PC-9 (cell line): ENCODE data around the gene RBM17. TPM values are rescaled to one million over a fixed set of nuclear protein-coding genes. Genes with fewer than 3 reads are reported as not detected.
"Not testable (repeated sequence)": the region's sequence is repeated elsewhere in the genome, so short reads cannot be mapped to it uniquely, and the experiment has no call there.

Source experiments
- BruUV-seq: library from RNA; stranded (reverse); fragments of 400-500 nt; replicated peaks from 2 replicates; lab custom pipeline; 2021; lab: Mats Ljungman, UMichigan
- CTCF ChIA-PET: fragments of 300-600 bp; sonication (Branson Sonifier 250); formaldehyde crosslinking; loops from one replicate; lab custom pipeline; 2022; ENCODE audit warnings: antibody characterized with exemption; lab: Charles Lee
- POLR2A ChIA-PET: fragments of 300-600 bp; sonication (Branson Sonifier 250); formaldehyde crosslinking; loops from one replicate; lab custom pipeline; 2022; ENCODE audit warnings: antibody characterized with exemption; ENCODE audit not compliant: unreplicated experiment; lab: Charles Lee
- DNase-seq, 2 experiments: peaks; one replicate each; pipeline versions ENCODE4 v3.0.0 to v3.0.0-alpha.2; 2015 to 2022; ENCODE audit warnings: mixed read lengths in 1 of 2
- H2AFZ ChIP-seq: fragments of 200-600 bp; sonication (generic); 2 replicates; pipeline ENCODE4 v1.8.1; 2017; ENCODE audit warnings: antibody characterized with exemption
- H3F3A ChIP-seq: fragments of 200-600 bp; sonication (generic); 2 replicates; pipeline ENCODE4 v1.8.1; 2017; ENCODE audit warnings: antibody characterized with exemption, mild to moderate bottlenecking, low read depth; ENCODE audit not compliant: insufficient read depth
- H3K27ac ChIP-seq: fragments of 200-600 bp; sonication (generic); 2 replicates; pipeline ENCODE4 v1.6.1; 2016; ENCODE audit warnings: mixed run types
- H3K27me3 ChIP-seq: fragments of 200-600 bp; sonication (generic); 2 replicates; pipeline ENCODE4 v1.6.1; 2016; ENCODE audit warnings: low read depth, mixed run types; ENCODE audit not compliant: insufficient read depth
- H3K36me3 ChIP-seq: fragments of 200-600 bp; sonication (generic); 2 replicates; pipeline ENCODE4 v1.6.1; 2016; ENCODE audit warnings: low read depth, mixed run types
- H3K4me1 ChIP-seq: fragments of 200-600 bp; sonication (generic); replicated peaks from 2 replicates; pipeline ENCODE4 v1.6.1; 2016; ENCODE audit warnings: mixed run types; ENCODE audit not compliant: insufficient read depth
- H3K4me2 ChIP-seq: fragments of 200-600 bp; sonication (generic); 2 replicates; pipeline ENCODE4 v1.6.1; 2017; ENCODE audit warnings: mixed run types
- H3K4me3 ChIP-seq: fragments of 200-600 bp; sonication (generic); 2 replicates; pipeline ENCODE4 v1.6.1; 2016; ENCODE audit warnings: mixed run types
- H3K79me2 ChIP-seq: fragments of 200-600 bp; sonication (generic); 2 replicates; pipeline ENCODE4 v1.6.1; 2017; ENCODE audit warnings: low read depth, mixed run types
- H3K9me2 ChIP-seq: fragments of 200-600 bp; sonication (generic); 2 replicates; pipeline ENCODE4 v1.8.1; 2017; ENCODE audit warnings: mild to moderate bottlenecking; ENCODE audit not compliant: insufficient read depth
- H3K9me3 ChIP-seq: fragments of 200-600 bp; sonication (generic); 2 replicates; pipeline ENCODE4 v1.8.1; 2016; ENCODE audit warnings: low read depth; ENCODE audit not compliant: insufficient read depth
- H4K20me1 ChIP-seq: fragments of 200-600 bp; sonication (generic); 2 replicates; pipeline ENCODE4 v1.8.1; 2017; ENCODE audit not compliant: insufficient read depth
- CTCF ChIP-seq: fragments of 200-600 bp; sonication (generic); conservative IDR thresholded peaks from 2 replicates; pipeline ENCODE4 v1.6.1; 2017; ENCODE audit warnings: mixed run types, antibody characterized with exemption, mild to moderate bottlenecking, moderate library complexity
- EZH2 ChIP-seq: fragments of 200-600 bp; sonication (generic); IDR thresholded peaks from 2 replicates; pipeline ENCODE4 v1.8.0; 2017; ENCODE audit warnings: antibody characterized with exemption, low read depth
- intact Hi-C: fragments of 100-400 bp; cut with micrococcal nuclease; formaldehyde crosslinking; loops from one replicate; pipeline ENCODE4 v1.10.0; 2022; ENCODE audit not compliant: unreplicated experiment
- total RNA-seq: library from RNA; stranded (reverse); gene quantifications from 2 replicates; pipeline ENCODE4 v1.2.3, GENCODE V29; 2021

RBM17 gene
- total RNA-seq, 1 experiment from 2014 or later: 131 TPM

- intact Hi-C loops: no loop called here
- no peaks in the 10 kb centered on the region for H3K4me1 ChIP-seq
- TF ChIP-seq CTCF: no peak
- TF ChIP-seq EZH2: no peak
- H3K79me2 ChIP-seq: no peaks in the 10 kb centered on the region
- no peak overlapping the region for H3K27ac ChIP-seq
- CTCF ChIA-PET: no interaction called here
- BruUV-seq: no TSS peak
- no peak overlapping the region for H3K4me2 ChIP-seq
- H3K36me3 ChIP-seq: no peaks in the 10 kb centered on the region
- no peaks in the 10 kb centered on the region for H3F3A ChIP-seq
- H3K4me3 ChIP-seq: no peak overlapping the region
- H3K9me2 ChIP-seq: no peaks in the 10 kb centered on the region
- H4K20me1 ChIP-seq: no peaks in the 10 kb centered on the region
- no peaks in the 10 kb centered on the region for H3K27me3 ChIP-seq
- POLR2A ChIA-PET: interaction anchor here (0.6 kb wide), 1 partner anchor 76 kb away, joined by 3 read pairs; no protein-coding TSS in a partner anchor
- DNase-seq: no peak
- no peak overlapping the region for H2AFZ ChIP-seq
- no peaks in the 10 kb centered on the region for H3K9me3 ChIP-seq
Observed at GRCh38 chr10:6064119-6064518, 24.7 kb upstream of the RBM17 start.

- H3F3A ChIP-seq, H3K27me3 ChIP-seq, CTCF ChIA-PET, H3K27ac ChIP-seq, H2AFZ ChIP-seq, POLR2A ChIA-PET, H3K79me2 ChIP-seq, H3K4me3 ChIP-seq, H3K36me3 ChIP-seq, intact Hi-C loops, H4K20me1 ChIP-seq, BruUV-seq, H3K4me2 ChIP-seq, H3K9me2 ChIP-seq, H3K9me3 ChIP-seq, DNase-seq, H3K4me1 ChIP-seq: not testable (repeated sequence)
Observed at GRCh38 chr10:6064726-6065125, 24.1 kb upstream of the RBM17 start.

GRCh38 chr10:6065406-6065805 lies 23.4 kb upstream of the RBM17 start:
- BruUV-seq: no TSS peak
- Histone ChIP-seq H3K27me3 (no peaks in the 10 kb centered on the region), H3K9me3 (no peaks in the 10 kb centered on the region), H3F3A (no peaks in the 10 kb centered on the region), H3K4me1 (no peaks in the 10 kb centered on the region), H3K9me2 (no peaks in the 10 kb centered on the region), H4K20me1 (no peaks in the 10 kb centered on the region), H2AFZ (no peak overlapping the region), H3K36me3 (no peaks in the 10 kb centered on the region), H3K79me2 (no peaks in the 10 kb centered on the region), H3K4me2 (no peak overlapping the region), H3K27ac (no peak overlapping the region), H3K4me3 (no peak overlapping the region)
- no peak for DNase-seq
- TF ChIP-seq EZH2 (no peak), CTCF (no peak)
- intact Hi-C loops: no loop called here
- CTCF ChIA-PET: no interaction called here
- POLR2A ChIA-PET: no interaction called here

GRCh38 chr10:6065835-6066234 lies 23.0 kb upstream of the RBM17 start:
- Histone ChIP-seq H2AFZ (no peak overlapping the region), H3K9me2 (no peaks in the 10 kb centered on the region), H3K9me3 (no peaks in the 10 kb centered on the region), H3K4me1 (no peaks in the 10 kb centered on the region), H3K4me2 (no peak overlapping the region), H3K79me2 (no peaks in the 10 kb centered on the region), H4K20me1 (no peaks in the 10 kb centered on the region), H3K4me3 (no peak overlapping the region), H3K36me3 (no peaks in the 10 kb centered on the region), H3K27me3 (no peaks in the 10 kb centered on the region), H3F3A (no peaks in the 10 kb centered on the region), H3K27ac (no peak overlapping the region)
- no TSS peak for BruUV-seq
- CTCF ChIA-PET: no interaction called here
- intact Hi-C loops: no loop called here
- DNase-seq: no peak
- POLR2A ChIA-PET: no interaction called here
- TF ChIP-seq EZH2 (no peak), CTCF (no peak)
